DND-41 (cell line): ENCODE results near the gene LTBP2.

ENCODE experiments used
- ATAC-seq: fragments of 200-7000 bp; cut with Tn5 transposase; 3 replicates; pipeline ENCODE4 v1.9.1; 2021; ENCODE audit warnings: low read depth; ENCODE audit not compliant: insufficient read depth
- DNase-seq: peaks from one replicate; pipeline ENCODE4 v3.0.0-alpha.2; 2020
- H2AFZ ChIP-seq: 2 replicates; pipeline ENCODE4 v1.6.0; 2012; ENCODE audit warnings: low read depth, low read length
- H3K27ac ChIP-seq: 2 replicates; pipeline ENCODE4 v1.5.1; 2012; ENCODE audit warnings: low read length, inconsistent platforms
- H3K27me3 ChIP-seq: fragments of 200-600 bp; sonication (generic); 2 replicates; pipeline ENCODE4 v1.6.0; 2012; ENCODE audit warnings: low read length, mild to moderate bottlenecking, inconsistent platforms; ENCODE audit not compliant: insufficient read depth, poor library complexity
- H3K36me3 ChIP-seq: 2 replicates; pipeline ENCODE4 v1.5.1; 2012; ENCODE audit warnings: low read length, inconsistent platforms; ENCODE audit not compliant: insufficient read depth
- H3K4me1 ChIP-seq: 2 replicates; pipeline ENCODE4 v1.5.1; 2012; ENCODE audit warnings: mild to moderate bottlenecking, low read length; ENCODE audit not compliant: insufficient read depth
- H3K4me2 ChIP-seq: 2 replicates; pipeline ENCODE4 v1.6.0; 2012; ENCODE audit warnings: mild to moderate bottlenecking, moderate library complexity, low read length, inconsistent platforms; ENCODE audit not compliant: insufficient read depth
- H3K4me3 ChIP-seq, 2 experiments: fragments of 200-600 bp in 1 of 2; shearing (Covaris generic) in 1 of 2; 2 replicates each; pipeline ENCODE4 v1.5.1; 2012 to 2016; ENCODE audit warnings: inconsistent platforms in 2 of 2, low read length in 2 of 2, mild to moderate bottlenecking in 2 of 2, low read depth in 1 of 2, moderate library complexity in 1 of 2
- H3K79me2 ChIP-seq: 2 replicates; pipeline ENCODE4 v1.6.0; 2012; ENCODE audit warnings: low read length, inconsistent platforms; ENCODE audit not compliant: insufficient read depth
- H3K9ac ChIP-seq: 2 replicates; pipeline ENCODE4 v1.6.0; 2012; ENCODE audit warnings: low read depth, mild to moderate bottlenecking, inconsistent platforms, low read length, moderate library complexity
- H3K9me3 ChIP-seq: 2 replicates; pipeline ENCODE4 v1.5.1; 2012; ENCODE audit warnings: low read length, moderate library complexity, mild to moderate bottlenecking, inconsistent platforms; ENCODE audit not compliant: insufficient read depth, severe bottlenecking
- H4K20me1 ChIP-seq: 2 replicates; pipeline ENCODE4 v1.6.0; 2012; ENCODE audit warnings: low read length; ENCODE audit not compliant: insufficient read depth
- CTCF ChIP-seq: IDR thresholded peaks from 2 replicates; pipeline ENCODE4 v1.5.1; 2012; ENCODE audit warnings: borderline replicate concordance, low read length, moderate library complexity, mild to moderate bottlenecking; ENCODE audit not compliant: poor library complexity, severe bottlenecking; ENCODE audit errors: extremely low read depth
- EZH2 ChIP-seq: IDR thresholded peaks from 3 replicates; pipeline ENCODE4 v1.6.1; 2012; ENCODE audit warnings: borderline replicate concordance, low read depth, mild to moderate bottlenecking, moderate library complexity, low read length, inconsistent platforms; ENCODE audit not compliant: severe bottlenecking

Gene LTBP2

GRCh38 chr14:74464785-74465184 is 147.3 kb downstream of the LTBP2 start:
- no peak for DNase-seq

GRCh38 chr14:74463697-74464096 is 148.3 kb downstream of the LTBP2 start:
- Histone ChIP-seq H3K9me3 (no peaks in the 10 kb centered on the region), H3K79me2 (no peaks in the 10 kb centered on the region), H3K4me2 (no peak overlapping the region), H3K4me1 (no peaks in the 10 kb centered on the region), H3K9ac (no peak overlapping the region), H4K20me1 (no peaks in the 10 kb centered on the region; the same call in 1 of the 2 replicates), H2AFZ (no peak overlapping the region), H3K27ac (no peak overlapping the region), H3K27me3 (peaks cover 3% of the 10 kb centered on the region), H3K4me3 (no peak overlapping the region), H3K36me3 (no peaks in the 10 kb centered on the region)
- no peak for TF ChIP-seq CTCF
- TF ChIP-seq EZH2, result no peak
- DNase-seq, result no peak
- ATAC-seq, result no peak

More at GRCh38 chr14:74464785-74465184, 147.3 kb downstream of the LTBP2 start:
- Histone ChIP-seq H3K79me2 (no peaks in the 10 kb centered on the region), H3K27ac (no peak overlapping the region), H3K4me2 (no peak overlapping the region), H3K4me1 (no peaks in the 10 kb centered on the region), H3K36me3 (no peaks in the 10 kb centered on the region), H4K20me1 (no peaks in the 10 kb centered on the region; the same call in 1 of the 2 replicates), H3K9me3 (no peaks in the 10 kb centered on the region), H3K4me3 (no peak overlapping the region), H3K9ac (no peak overlapping the region), H2AFZ (no peak overlapping the region), H3K27me3 (peaks cover 3% of the 10 kb centered on the region)
- TF ChIP-seq CTCF (no peak), EZH2 (no peak)
- ATAC-seq, result no peak

GRCh38 chr14:74462993-74463392 is 149.0 kb downstream of the LTBP2 start:
- no peak overlapping the region for H3K4me3 ChIP-seq
- no peak overlapping the region for H3K9ac ChIP-seq
- H4K20me1 ChIP-seq, result no peaks in the 10 kb centered on the region; the same call in 1 of the 2 replicates
- no peaks in the 10 kb centered on the region for H3K36me3 ChIP-seq
- DNase-seq (no peak), ATAC-seq (no peak)
- H3K79me2 ChIP-seq, result no peaks in the 10 kb centered on the region
- H3K9me3 ChIP-seq, result no peaks in the 10 kb centered on the region
- no peak overlapping the region for H2AFZ ChIP-seq
- H3K4me1 ChIP-seq, result no peaks in the 10 kb centered on the region
- H3K27me3 ChIP-seq, result peaks cover 3% of the 10 kb centered on the region
- H3K27ac ChIP-seq, result no peak overlapping the region
- TF ChIP-seq CTCF, result no peak
- no peak for TF ChIP-seq EZH2
- H3K4me2 ChIP-seq, result no peak overlapping the region

- H3K27me3 ChIP-seq, result peaks cover 8% of the 10 kb centered on the region
- H3K9me3 ChIP-seq, result no peaks in the 10 kb centered on the region
- no peaks in the 10 kb centered on the region for H3K4me1 ChIP-seq
- ATAC-seq (no peak), DNase-seq (no peak)
- H3K79me2 ChIP-seq, result no peaks in the 10 kb centered on the region
- no peak overlapping the region for H3K27ac ChIP-seq
- H3K4me3 ChIP-seq, result no peak overlapping the region
- no peaks in the 10 kb centered on the region for H3K36me3 ChIP-seq
- no peak overlapping the region for H3K4me2 ChIP-seq
- no peak overlapping the region for H3K9ac ChIP-seq
- no peaks in the 10 kb centered on the region for H4K20me1 ChIP-seq
- no peak overlapping the region for H2AFZ ChIP-seq
- TF ChIP-seq EZH2, result no peak
- no peak for TF ChIP-seq CTCF
Measured at GRCh38 chr14:74459976-74460375, 152.1 kb downstream of the LTBP2 start.
